GDM1 (cell line): ENCODE measurements around the gene CFAP58.

ENCODE experiments used
- DNase-seq: peaks from one replicate; lab custom pipeline; 2025; lab: John Stamatoyannopoulos, UW

CFAP58 gene

GRCh38 chr10:104486803-104487202 is 133.2 kb downstream of the CFAP58 start:
- DNase-seq: no peak

GRCh38 chr10:104487794-104488438 is 134.3 kb downstream of the CFAP58 start:
- no peak for DNase-seq

GRCh38 chr10:104488439-104488832 is 134.8 kb downstream of the CFAP58 start:
- no peak for DNase-seq

- DNase-seq: no peak
Measured at GRCh38 chr10:104492329-104492940, 138.8 kb downstream of the CFAP58 start.

- no peak for DNase-seq
Measured at GRCh38 chr10:104498347-104499081, 144.9 kb downstream of the CFAP58 start.

GRCh38 chr10:104501449-104501848 is 147.8 kb downstream of the CFAP58 start:
- DNase-seq: no peak

GRCh38 chr10:104501864-104502579 is 148.4 kb downstream of the CFAP58 start:
- no peak for DNase-seq

- DNase-seq: no peak
Measured at GRCh38 chr10:104502907-104503306, 149.3 kb downstream of the CFAP58 start.
